ENCODE data around the gene FLT1.

Gene FLT1

DNA sequence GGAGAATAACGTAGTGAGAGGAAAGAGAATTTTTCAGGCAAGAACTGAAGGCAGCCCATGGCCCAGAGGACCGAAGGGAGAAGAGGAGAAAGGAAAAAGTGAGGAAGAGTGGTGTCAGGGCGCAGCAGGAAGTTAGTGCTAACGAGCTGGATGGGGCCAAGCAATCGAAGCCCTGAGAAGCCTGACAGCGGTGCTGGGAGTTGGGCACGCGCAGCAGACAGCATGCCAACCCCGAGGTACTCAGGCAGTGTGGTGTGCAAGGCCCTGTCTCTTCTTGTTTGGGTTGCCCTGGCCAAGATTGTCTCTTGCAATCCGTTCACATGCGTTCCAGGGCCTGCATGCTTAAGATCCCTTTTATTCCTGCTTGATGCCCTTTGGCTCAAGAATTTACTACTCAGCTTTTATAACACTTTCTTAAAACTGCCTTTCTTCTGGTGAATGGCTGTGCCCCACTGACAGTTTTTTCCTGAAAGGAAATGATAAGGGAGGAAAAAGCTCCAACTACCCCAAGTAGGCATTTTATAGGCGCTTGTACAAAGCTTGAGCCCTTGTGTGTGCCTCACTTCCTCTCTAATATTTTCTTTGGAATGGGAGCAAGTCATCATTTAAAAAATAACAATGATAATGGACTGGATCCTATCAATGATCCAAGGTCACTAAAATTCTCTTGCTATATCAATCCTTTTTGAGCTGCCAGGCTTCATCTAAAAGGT is 115.4 kb downstream of the FLT1 start:
- no peak for DNase-seq

DNA sequence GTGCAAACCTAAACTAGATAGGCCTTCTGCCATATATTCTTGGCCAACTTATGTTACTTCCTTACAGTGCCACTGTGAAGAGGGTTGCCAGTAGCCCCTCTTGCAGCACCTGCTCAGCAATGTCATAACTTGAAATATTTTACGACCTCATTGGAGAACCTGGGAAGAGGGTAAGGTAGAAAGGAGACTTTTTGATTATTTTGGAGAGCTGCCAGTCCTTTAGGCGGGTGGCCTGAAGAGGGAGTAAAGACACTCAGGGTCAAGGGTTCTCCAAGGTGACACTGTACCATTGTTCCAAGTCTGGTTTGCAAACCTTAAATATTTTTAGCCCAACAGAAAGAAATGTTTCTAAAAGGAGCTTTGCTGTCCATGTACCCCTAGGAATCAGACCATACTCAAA is 118.3 kb downstream of the FLT1 start:
- no peak for DNase-seq

DNA sequence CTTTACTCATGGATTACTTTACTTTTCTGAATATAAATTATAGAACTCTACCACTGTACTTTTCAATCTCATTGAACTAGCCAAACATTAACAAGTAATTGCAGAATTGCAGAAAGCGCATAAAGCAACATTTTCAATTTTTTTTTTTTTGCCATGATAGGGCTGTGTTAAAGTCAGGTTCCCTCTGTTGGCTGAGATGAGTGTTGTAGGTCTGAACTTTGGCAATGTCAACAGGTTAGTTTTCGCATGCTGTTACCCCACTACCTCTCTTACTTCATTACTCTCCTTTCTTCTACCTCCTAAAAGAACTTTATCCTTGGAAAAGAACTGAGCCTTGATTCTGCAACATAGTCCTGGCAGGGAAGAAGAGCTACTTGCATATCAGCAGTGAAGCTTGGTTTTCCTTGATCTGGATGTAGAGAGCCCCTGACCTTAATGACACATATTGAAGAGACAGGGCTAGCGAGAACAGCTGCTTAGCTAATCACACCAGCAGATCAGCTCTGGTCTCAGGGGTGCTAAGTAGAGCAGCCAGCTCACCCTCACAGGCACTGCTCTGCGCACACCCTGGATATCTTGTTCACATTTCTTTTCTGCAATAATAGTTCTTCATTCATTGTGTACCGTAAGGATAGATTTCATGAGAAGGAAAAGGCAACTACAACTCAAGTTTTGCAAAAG is 119.5 kb downstream of the FLT1 start:
- DNase-seq: no peak

DNA sequence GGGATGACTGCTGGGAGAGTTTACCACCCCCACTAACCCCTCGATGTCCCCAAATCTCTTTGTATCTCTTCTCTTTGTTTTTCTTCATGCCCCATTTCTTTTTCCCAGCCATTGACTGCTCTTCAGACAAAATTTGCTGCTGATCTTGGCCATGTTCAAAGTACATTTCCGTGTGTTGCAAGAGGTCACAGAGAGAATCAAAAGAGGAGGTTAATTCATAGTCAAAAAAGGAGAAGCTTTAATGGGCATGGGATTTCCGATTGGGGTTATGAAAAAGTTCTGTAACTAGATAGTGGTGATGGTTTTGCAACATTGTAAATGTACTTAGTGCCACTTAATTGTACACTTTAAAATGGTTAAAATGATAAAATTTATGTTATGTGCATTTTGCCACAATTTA is 121.1 kb downstream of the FLT1 start:
- no peak for DNase-seq

DNA sequence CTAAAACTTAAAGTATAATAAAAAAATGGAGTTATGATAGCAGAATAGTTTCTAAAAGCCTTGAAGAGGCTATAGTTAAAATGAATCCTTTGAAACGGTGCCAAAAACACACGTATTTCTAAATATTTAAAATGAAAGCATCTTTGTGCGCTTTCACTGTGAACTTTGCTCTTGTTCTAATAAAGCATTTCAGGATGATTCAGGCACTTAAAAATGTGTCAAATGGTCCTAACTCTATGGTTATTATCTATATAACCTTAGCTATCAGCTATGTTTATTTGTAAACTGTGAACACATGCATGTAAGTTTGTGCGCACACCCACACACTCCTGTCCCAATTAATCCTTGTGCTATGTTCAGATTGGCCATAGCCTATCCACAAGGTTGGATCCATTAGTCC is 124.5 kb downstream of the FLT1 start:
- DNase-seq: no peak

DNA sequence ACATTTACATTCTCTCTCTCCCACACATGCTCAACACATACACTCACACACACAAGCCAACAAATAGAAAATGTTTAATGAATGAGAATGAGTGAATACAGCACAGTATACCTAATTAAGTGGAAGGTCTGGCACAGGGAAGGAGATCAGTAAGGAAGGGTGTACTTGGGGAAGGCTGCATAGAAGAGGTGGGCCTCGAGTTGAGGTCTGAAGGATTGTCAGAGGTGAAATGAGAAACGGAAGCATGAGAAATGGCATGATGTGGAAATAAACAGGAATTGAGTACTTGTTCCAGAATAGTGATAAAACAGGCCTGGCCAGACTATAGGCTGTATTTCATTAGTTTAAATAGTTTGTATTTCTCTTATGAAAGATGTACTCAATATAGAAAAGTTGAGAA is 136.2 kb downstream of the FLT1 start:
- DNase-seq: no peak

DNA sequence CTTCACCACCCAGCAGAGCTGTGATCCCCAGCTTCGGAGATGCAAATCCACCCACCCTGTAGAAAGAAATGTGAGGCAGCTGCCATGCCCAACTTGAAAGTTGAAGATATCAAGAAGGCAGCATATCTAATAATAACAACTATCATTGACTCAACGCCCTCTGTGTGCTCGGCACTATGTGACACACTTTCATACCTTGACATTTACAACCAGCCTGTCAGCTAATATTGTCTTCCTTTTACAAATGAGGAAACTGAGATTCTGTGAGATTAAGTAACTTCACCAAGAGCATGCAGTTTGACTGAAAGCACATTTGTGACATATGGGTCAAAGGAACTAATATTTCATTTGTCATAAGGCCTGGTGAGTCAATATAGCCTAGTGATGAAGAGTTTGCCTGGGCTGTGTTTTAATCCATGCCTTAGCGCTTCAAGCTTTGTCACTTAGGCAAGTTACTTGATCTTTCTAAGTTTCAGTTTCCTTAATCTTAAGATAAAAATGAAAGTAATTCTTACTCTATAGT is 137.0 kb downstream of the FLT1 start:
- DNase-seq: peak; percentile 0

DNA sequence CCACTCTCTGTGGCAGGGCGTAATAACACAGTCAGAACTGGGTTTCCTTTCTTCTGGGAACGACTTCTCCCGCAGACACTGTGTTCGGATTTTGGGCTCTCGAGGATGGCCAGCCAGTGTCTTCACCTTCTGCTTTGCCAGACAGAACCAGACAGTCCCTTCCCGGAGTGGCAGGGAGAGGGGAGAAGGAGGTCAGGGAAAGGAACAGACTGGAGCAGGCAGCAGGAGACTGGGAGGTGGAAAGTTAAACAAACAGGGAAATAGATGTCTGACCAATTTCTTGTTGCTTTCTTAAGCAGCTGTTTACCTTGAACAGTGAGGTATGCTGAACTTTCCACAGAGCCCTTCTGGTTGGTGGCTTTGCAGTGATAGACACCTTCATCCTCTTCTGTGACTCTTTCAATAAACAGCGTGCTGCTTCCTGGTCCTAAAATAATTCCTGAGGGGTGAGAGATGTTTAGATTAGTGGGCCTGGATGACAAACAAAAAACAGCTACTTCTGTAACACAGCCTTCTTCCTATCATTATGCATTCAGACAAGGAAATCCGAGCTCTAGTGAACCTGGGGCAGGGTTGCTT is 137.6 kb downstream of the FLT1 start:
- DNase-seq: no peak

DNA sequence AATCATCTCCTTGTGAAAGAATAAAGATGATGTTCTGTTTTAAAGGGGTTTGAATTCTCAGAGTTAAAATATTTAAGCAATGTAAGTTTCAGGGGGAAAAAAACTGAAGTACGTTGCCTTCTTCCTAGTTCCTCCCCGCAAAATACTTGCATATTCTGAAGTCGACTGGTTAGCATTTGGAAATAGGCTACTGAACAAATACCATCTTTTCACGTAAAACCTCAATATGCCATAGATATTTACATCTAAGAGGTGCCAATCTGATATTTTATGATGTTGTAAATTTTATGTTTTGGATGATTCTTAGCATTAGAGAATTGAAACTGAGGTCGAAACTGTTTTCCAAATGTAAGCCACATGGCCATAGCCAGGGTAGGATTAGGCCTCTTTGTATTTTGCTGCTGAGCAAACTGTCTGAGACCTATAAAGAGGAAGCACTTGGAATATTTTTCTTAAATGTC is 138.3 kb downstream of the FLT1 start:
- DNase-seq: no peak

DNA sequence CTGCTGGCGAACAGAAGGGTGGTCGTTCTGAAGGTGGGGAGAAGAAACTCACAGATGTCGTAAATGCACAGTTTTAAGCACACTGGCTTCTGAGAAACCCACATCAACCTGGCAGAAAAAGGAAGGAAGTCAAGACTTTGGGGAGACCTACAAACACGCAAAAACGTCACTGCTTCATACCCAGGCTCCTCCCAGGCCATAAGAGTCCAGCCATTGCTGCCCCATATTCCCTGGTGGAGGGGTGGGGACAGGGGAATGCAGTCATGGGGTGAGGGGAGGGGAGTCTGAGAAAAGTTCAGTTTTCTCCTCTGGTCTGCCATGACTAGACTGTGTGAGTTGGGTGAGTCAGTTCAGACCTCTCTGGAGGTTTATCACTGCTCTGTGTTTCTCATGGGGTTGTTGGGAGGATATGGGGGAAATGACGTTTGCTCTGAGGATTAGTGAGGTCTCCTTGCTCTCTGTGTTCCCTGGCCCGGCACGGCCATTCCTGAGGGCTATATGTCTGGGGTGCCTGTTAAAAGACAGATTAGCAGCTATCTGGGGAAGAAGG is 139.0 kb downstream of the FLT1 start:
- DNase-seq: peak; percentile 14

DNA sequence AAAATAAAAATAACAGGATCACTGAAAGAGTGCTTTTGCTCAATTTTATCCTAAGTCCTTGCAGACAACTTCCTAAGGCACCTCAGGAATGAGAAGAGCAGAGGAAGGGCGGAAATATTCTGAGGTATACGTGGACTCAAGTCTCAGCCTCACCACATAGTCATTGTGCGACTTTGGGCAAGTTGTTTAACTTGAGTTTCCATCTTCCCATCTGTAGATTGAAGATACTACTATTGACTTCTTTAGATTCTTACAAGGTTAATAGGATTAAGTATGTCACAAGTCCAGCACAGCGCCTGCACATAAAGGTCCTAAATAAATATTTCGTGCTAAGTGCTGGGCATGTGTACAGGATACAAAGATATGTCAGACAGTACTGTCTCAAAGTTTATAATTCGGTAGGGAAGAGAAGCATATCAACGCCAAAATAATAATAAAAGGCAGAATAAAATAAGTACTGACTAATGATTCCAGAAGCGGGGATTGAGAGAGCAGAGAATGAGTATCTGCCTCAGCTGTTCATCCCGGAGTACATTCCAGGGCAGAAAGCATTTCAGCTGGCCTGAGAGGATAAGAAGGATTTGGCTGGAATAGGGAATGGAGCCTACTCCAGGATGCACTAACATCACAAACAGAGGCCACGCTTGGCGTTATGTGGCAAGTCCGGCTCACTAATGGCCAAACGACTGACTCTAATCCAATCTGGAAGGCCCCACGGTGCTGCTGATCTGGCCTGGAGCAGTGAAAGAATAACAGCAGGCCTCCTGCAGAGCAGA is 139.7 kb downstream of the FLT1 start:
- no peak for DNase-seq

DNA sequence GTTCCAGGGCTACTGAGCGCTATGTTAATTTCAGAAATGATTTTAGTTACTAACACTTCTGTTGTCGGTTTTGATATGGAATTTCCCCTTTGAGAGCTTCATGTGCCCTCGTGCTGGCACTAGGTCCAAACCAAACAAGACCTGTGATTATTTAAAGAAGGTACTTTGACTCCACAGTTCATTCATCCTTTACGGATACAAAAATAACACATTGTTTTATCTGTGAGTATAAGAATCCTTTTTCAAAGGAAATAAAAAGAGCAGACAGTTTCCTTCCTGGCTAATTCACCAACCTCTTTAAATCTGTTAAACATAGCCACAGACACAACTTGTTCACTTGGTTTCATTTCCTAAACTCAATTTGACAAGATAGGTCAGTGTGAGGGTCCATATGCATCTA is 141.2 kb downstream of the FLT1 start:
- no peak for DNase-seq

DNA sequence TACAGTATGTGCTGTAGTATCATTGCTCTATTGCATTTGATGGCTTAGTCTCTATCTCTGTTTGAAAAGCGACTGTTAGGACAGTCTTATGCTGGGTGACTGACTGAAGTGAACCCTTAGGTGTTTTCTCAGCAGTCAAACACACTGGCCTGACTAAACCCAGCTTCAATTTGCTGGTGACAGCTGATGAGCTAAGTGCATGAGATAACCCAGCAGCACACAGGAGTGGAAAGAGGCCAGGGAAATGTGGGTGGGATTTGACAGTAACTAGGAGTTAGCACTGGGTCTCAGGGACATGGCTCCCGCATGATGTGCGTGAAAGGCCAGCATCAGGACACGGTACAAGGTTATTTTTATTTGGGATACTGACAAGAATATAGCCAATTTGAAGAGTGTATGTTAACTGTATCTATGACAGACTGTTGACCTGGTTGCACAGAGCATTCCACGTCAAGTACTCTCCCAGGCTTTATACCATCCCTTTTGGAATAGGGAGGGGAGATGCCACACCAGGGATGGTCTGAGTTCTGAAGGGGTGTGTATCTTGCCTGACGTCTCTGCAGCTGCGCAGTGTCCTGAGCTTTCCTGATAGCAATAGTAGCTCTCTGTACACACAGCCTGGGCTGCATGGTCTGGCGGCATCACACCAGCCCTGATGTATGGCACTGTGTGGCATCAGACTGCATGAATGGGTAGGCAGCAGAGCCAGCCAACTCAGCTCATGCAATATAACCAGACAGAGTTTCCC is 144.8 kb downstream of the FLT1 start:
- no peak for DNase-seq

DNA sequence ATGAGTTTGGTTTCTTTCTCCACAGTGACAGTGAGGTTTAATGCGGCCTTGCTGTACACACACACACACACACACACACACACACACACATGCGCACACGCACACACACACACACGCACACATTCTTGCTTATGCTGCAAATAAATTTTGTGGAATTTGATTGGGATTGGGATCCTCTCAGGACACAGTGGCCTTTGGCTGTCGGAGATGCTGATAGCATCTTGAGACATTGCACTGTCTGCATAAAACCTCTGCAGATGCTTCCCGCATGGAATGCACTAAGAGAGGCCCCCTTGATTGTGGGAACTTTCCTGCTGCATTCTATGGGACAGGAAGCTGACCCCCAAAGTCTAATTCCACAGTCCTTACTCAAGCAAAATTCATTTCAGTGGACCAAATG is 145.6 kb downstream of the FLT1 start:
- no peak for DNase-seq

DNA sequence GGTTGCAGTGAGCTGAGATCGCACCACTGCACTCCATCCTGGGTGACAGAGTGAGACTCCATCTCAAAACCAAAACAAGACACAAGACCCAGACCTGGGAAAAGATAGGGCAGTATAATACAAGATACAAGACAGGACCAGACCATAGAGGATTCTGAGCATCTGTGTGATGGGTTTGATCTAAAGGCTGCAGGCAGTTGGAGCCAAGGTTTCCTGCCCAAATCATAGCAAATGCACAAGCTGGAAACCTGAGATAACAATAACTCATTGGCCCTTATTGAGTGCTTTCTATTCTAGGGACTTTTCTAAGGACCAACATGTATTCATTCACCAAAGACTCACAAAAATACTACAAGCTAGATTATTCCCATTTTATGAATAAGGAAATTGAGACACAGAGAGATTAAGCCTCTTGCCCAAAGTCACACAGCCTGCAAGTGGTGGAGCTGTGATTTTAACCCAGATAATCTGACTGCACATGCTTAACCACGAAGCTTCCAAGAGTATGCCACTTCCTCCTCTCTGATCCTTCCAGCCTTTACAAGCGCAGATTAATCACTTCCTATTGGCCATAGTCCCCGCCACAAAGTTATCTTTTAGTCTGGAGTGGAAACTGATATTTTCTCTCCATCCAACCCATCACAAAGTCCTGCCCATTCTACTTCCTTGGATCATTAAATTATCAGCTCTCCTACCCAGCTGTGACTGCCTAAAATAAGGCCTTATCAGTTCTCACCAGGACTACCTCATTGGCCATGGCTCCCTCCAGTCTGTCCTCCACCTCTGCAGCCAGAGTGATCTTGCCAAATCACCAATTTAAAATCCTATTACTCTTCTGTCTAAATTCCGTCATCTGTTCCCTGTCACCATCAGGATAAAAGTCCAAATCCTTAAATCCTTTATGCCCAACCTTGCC is 147.2 kb downstream of the FLT1 start:
- peak; percentile 78 for DNase-seq

DNA sequence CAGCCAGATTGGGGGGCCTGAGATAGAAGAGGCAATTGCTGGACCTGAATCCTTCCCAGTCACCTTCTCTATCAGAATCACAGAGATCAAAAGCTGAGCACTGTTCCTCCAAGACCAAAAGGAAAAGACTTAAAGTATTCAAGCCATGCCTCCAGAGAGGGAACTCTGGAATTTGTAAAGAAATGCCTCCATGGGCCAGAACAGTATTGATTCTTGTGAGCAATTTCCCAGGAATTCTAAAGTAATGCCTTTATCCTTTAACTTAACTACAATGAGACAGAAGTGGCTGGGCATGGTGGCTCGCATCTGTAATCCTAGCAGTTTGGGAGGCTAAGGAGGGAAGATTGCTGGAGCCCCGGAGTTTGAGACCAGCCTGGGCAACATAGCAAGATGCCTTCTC is 148.8 kb downstream of the FLT1 start:
- DNase-seq: no peak

DNA sequence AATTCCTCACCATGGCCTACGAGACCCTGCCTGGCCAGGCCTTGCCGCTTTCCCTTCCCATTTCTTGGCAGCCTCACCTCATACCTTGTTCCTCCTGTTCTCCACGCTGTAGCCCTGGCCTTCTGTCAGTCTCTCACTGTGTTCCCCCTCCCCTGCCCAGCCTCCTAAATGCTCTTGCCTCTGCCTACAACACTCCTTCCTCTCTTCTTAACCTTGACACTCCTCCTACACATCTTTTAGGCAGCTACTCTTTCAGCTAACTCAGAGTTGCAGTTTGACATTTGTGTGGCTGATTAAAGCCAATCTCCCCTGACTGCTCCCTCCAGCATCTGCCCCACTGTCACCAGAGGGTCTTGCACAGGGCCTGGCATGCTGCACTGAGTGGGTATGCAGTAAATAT is 150.8 kb downstream of the FLT1 start:
- no peak for DNase-seq

DNA sequence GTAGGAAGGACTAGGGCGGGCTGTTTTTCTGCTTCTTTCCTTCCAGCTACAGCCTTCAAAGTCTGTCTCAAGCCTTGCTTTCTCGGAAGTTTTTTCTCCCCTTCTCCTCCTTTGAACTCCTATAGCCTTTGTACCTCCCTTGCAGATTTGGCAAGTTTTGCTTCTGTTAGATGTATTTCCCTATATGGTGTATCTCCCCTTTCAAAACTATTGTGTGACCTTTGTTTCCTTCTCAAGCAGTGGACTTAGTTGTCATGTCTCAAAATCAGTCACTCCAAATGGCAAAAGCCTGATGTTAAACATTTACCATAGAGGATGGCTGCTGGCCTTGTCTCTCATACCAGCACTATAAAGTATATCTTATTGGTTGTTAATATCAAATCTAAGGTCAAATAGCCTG is 152.7 kb downstream of the FLT1 start:
- DNase-seq: no peak

DNA sequence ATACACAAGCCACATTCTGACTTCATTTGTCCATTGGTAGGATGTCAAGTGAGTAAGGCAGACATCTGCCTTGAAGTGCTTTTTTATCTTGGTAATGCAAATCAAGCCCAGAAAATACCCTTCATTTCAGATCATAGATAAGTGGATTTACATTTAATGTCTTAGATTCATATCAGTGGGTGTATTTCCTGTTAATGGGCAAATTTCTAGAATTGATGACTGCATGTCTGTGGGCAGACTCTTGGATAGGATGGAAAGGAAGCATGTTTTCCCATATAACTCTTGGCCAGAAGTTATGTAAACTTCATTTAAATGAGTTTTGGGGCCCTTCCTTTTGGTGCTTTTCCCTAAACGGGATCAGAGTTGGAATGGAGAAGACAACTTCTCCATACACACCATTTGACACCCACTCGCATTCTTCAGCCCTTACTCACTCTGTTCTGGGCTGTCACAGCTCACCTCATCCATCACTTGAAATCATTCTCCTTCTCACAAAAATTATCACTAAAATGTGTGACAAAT is 154.6 kb downstream of the FLT1 start:
- no peak for DNase-seq

DNA sequence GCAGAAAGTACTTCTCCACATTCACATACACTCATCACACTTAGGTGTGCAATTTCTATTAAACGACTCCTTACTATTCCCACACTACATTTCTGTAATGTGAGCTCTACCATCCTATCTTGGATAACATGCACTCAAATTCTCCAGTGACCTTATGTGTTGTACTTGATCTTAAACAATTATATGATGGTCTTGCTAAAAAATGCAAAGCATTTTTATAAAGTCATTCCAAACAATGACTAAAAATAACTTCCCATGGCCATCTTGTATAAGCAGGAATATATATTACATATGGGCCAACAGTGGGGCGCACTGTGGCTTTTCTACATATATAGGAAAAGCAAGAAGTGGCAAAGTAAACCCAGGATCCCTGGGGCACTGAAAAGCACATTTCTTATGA is 155.5 kb downstream of the FLT1 start:
- no peak for DNase-seq

DNA sequence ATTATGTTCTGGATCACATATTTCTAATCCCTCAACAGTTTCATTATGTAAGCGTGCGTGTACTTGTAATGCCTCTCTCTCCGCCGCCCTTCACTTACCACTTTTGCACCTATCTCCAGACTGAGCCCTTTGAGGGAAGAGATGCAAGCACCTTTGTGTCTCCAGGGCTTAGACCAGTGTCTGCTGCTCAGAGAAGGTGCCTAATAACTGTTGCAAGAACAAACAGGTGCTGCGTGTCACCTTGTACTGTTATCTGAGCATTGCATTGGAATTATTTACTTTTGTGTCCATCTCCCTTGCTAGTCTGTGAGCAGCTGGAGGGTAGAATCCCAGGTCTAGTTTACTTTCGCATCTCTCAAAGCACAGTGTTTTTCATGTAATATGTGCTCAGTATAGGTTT is 156.2 kb downstream of the FLT1 start:
- no peak for DNase-seq

Data from OCI-M1 (cell line).